ENCODE data around the gene TPST2. TPM values are rescaled to one million over a fixed set of nuclear protein-coding genes. Genes with fewer than 3 reads are reported as not detected.

TPST2 gene
- total and polyA plus RNA-seq, 2 of the 4 experiments (the other 2 are of a cell fraction) = 42.5 to 63.6 TPM

GRCh38 chr22:26609287-26609686 is 19.4 kb upstream of the TPST2 start (continued):
- TF ChIP-seq CHD1 (IDR thresholded peaks at IDR 0.05; ENCODE audit: low read depth, low read length) (no peak), BHLHE40 (IDR thresholded peaks at IDR 0.05; ENCODE audit: low read depth, low read length) (no peak), USF2 (IDR thresholded peaks at IDR 0.05; ENCODE audit: low read depth, low read length) (no peak), POLR2A (IDR thresholded peaks at IDR 0.05; ENCODE audit: low read depth, low read length) (no peak)

DNA sequence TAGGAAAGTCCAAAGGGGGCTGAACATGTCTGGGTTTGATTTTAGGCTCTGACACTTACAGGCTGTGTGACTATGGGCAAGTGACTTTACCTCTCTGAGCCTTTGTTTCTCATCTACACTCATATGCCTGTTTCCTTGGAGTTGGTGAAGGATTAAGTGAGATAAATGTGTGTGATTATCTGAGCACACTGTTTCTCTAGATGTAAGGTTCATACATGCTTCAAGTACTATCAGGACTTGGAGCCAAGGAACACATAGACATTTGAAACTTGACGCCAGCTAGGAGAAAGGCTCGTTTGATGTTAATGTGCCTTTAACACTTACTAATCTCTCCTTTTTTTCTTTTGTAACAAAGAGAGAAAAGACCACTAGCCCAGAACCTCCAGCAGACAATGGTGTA is 18.2 kb upstream of the TPST2 start:
- Histone ChIP-seq H3K56ac (ENCODE audit: extremely low read depth, insufficient read depth, low read length) (no peak overlapping the region), H4K91ac (ENCODE audit: insufficient read depth, low read depth, low read length) (peak overlapping the region; percentile 39; the same call in 1 of the 2 replicates), H2AK9ac (replicated peaks; ENCODE audit: low read depth, low read length, poor library complexity) (no peak overlapping the region), H2BK5ac (ENCODE audit: low read depth, low read length, poor library complexity, severe bottlenecking) (no peak overlapping the region), H3K18ac (ENCODE audit: low read depth, low read length) (no peak overlapping the region; the same call in 1 of the 2 replicates), H3K27me3 (ENCODE audit: control insufficient read depth, insufficient read depth, low read length) (peaks cover 8% of the 10 kb centered on the region), H3K79me1 (ENCODE audit: low read depth in 1 of 2, low read length in 2 of 2) (peaks cover 0 to 5% of the 10 kb centered on the region in 2 experiments; a peak in 1 of 4 replicates), H4K20me1 (ENCODE audit: insufficient read depth, low read length) (no peaks in the 10 kb centered on the region), H3K9me3 (ENCODE audit: control insufficient read depth, insufficient read depth, low read length) (no peaks in the 10 kb centered on the region), H3K4ac (ENCODE audit: low read depth, low read length) (peak overlapping the region; percentile 4; the same call in 1 of the 2 replicates), H3K36me3 (ENCODE audit: control insufficient read depth, insufficient read depth, low read length) (no peaks in the 10 kb centered on the region), H2AFZ (replicated peaks; ENCODE audit: low read length, poor library complexity) (no peak overlapping the region), H3K4me2 (ENCODE audit: low read depth, low read length) (no peak overlapping the region), H2BK20ac (ENCODE audit: low read depth, low read length) (peak overlapping the region; percentile 65), H4K8ac (ENCODE audit: low read depth in 2 of 2, low read length in 2 of 2) (peak overlapping the region in 1 of 2 experiments; percentile 2; a peak in 1 of 4 replicates), H4K5ac (ENCODE audit: low read depth, low read length) (no peak overlapping the region), H3K4me1 (ENCODE audit: control insufficient read depth, insufficient read depth, low read length) (peaks cover 8% of the 10 kb centered on the region), H2BK120ac (ENCODE audit: low read depth, low read length) (peak overlapping the region; percentile 60), H3K4me3 (ENCODE audit: insufficient read depth, low read depth, low read length) (no peak overlapping the region), H3K27ac (ENCODE audit: insufficient read depth, low read length) (no peak overlapping the region), H3K23ac (ENCODE audit: low read depth, low read length) (no peak overlapping the region), H2AK5ac (ENCODE audit: low read depth, low read length) (peak overlapping the region; percentile 31; the same call in 1 of the 2 replicates), H3K9ac (ENCODE audit: low read depth, low read length) (no peak overlapping the region), H2BK15ac (ENCODE audit: low read depth, low read length) (peak overlapping the region; percentile 42; the same call in 1 of the 3 replicates), H3K9me1 (ENCODE audit: insufficient read depth, low read length) (peaks cover 16% of the 10 kb centered on the region), H3K14ac (replicated peaks; ENCODE audit: low read depth, low read length) (no peak overlapping the region)
- CTCF ChIA-PET = no interaction called here
- no peak for ATAC-seq (ENCODE audit: low read depth)
- WGBS, 2 experiments (ENCODE audit: extremely low coverage in 2 of 2, insufficient read length in 1 of 2) = no CpG with 5 or more reads among the region's 2 CpGs
- no TSS peak for BruUV-seq (replicated peaks)
- DNase-seq = no peak
- POLR2A ChIA-PET (ENCODE audit: unreplicated experiment) = no interaction called here
- intact Hi-C loops (cut with micrococcal nuclease) = no loop called here
- no peak for TF ChIP-seq CEBPB (IDR thresholded peaks at IDR 0.05; ENCODE audit: low read depth, low read length)
- TF ChIP-seq, protein P1, sequence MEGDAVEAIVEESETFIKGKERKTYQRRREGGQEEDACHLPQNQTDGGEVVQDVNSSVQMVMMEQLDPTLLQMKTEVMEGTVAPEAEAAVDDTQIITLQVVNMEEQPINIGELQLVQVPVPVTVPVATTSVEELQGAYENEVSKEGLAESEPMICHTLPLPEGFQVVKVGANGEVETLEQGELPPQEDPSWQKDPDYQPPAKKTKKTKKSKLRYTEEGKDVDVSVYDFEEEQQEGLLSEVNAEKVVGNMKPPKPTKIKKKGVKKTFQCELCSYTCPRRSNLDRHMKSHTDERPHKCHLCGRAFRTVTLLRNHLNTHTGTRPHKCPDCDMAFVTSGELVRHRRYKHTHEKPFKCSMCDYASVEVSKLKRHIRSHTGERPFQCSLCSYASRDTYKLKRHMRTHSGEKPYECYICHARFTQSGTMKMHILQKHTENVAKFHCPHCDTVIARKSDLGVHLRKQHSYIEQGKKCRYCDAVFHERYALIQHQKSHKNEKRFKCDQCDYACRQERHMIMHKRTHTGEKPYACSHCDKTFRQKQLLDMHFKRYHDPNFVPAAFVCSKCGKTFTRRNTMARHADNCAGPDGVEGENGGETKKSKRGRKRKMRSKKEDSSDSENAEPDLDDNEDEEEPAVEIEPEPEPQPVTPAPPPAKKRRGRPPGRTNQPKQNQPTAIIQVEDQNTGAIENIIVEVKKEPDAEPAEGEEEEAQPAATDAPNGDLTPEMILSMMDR (conservative IDR thresholded peaks at IDR 0.05; ENCODE audit: low read depth, low read length) = no peak
- dilution Hi-C loops (cut with HindIII; ENCODE audit: low sequenced_read_pairs, unreplicated experiment) = no loop called here
- in situ Hi-C loops (cut with MboI; ENCODE audit: low sequenced_read_pairs) = no loop called here
